NCI-H2081 treated with DMSO at 0.1 percent for 48 hours (cell line): ENCODE measurements around the gene VDAC1.
"Not testable (repeated sequence)": the region's sequence is repeated elsewhere in the genome, so short reads cannot be mapped to it uniquely, and the experiment has no call there.

Experiments used
- DNase-seq: peaks from one replicate; lab custom pipeline; 2025; lab: John Stamatoyannopoulos, UW

Gene VDAC1

GRCh38 chr5:133941456-133942196 lies 63.1 kb downstream of the VDAC1 start:
- DNase-seq = no peak

- no peak for DNase-seq
Measured at GRCh38 chr5:133939668-133940067, 65.1 kb downstream of the VDAC1 start.

DNA sequence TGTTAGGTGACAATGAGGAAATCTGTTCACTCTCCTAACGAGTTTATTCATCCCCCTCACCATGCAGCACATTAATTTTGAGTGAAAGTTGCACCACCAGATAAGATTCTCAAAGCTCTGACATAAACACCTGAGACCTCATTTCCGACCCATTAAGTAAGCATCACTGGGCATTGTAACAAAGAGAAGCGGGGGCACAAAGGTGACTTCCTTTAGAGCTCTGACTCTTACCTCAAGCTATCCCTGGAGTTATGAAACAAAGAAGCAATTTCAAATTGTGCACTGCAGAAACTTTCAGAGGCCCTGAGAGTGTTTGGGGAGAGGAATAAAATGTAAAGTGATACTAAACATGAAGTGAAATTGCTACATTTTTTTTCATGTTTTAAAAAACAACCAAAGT lies 65.8 kb downstream of the VDAC1 start:
- DNase-seq = no peak

- DNase-seq = no peak
Measured at GRCh38 chr5:133938039-133938821, 66.5 kb downstream of the VDAC1 start.

DNA sequence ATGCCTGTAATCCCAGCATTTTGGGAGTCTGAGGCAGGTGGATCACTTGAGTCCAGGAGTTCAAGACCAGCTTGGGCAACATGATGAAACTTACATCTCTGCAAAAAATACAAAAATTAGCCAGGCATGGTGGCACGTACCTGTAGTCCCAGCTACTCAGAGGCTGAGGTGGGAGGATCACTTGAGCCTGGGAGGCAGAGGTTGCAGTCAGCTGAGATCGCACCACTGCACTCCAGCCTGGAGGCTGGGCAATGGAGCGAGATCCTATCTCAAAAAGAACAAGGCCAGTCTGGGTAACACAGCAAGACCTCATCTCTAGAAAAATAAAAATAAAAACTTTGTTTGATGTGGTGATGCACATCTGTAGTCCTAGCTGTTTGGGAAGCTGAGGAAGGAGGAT lies 67.1 kb downstream of the VDAC1 start:
- not testable (repeated sequence) for DNase-seq

- no peak for DNase-seq
Measured at GRCh38 chr5:133936651-133937015, 68.1 kb downstream of the VDAC1 start.

GRCh38 chr5:133935991-133936650 lies 68.7 kb downstream of the VDAC1 start:
- not testable (repeated sequence) for DNase-seq

- no peak for DNase-seq
Measured at GRCh38 chr5:133935667-133935940, 69.2 kb downstream of the VDAC1 start.

GRCh38 chr5:133934822-133935666 lies 69.7 kb downstream of the VDAC1 start:
- DNase-seq = no peak

DNA sequence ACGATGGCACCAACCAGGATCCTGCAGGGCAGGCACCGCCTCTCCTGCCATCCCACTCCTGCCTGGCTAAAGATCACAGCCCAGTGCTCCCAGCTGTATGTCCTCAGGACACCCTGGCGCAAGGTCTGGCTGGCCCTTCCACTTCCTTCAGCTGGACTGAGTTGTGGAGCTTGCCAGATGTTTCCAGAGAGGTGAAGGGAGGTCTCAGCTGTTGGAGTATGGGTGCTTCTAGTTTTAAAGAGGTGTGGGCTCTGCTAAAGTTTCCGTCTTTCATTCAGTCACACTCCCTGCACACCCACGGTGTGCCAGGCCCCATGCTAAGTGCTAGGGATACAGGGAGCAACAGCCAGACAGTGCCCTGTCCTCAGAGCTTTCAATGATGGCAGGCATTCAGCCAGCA lies 70.5 kb downstream of the VDAC1 start:
- no peak for DNase-seq

DNA sequence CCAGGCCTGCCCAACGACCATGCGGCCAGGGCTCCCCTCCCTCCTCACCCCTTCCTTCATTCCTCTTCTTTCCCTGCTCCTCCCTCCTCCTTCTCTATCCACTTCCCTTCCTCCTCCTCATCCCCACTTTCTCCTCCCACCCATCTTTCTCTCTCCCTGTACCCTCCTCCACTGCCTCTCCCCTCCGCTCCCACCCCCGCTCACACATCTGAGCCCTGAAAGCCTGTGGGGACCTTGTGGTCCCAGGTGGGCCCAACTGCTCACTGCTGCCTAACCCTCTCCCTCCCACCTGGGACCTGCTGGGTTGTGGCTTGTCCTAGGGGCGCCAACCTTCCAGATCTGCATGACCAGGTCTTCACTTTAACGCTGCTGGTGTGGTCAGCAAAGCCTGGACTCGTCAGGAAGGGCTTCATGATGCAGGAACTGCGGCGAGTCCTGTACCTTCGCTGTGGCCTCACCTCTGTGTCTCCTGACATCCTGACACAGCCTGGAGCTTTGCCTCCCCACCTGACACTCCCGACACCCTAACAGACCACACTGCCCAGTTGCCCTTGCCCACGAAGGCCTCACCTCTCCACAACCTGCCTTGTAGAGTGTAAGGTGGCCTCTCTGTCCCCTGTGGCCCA lies 71.0 kb downstream of the VDAC1 start:
- DNase-seq = no peak

GRCh38 chr5:133933169-133933509 lies 71.6 kb downstream of the VDAC1 start:
- no peak for DNase-seq

- no peak for DNase-seq
Measured at GRCh38 chr5:133932441-133933168, 72.2 kb downstream of the VDAC1 start.

DNA sequence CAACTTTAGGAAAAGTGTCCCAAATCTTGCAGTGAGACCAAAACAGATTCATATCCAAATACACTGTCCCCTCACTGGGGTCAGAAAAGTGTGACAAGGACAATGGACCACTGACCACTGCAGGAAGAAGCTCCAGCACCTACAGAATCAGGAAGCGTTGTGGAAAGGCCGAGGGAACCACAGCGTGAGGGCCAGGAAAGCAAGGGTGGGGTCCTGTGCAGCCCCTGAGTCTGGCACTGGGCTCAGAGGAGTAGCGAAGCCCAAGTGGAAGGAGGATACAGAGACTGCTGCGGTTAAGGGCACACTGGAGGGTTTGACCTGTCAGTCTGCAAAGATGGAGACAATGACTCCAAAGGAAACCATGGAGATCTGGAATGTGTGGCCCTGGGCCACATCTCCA lies 73.2 kb downstream of the VDAC1 start:
- no peak for DNase-seq

GRCh38 chr5:133930813-133931090 lies 74.0 kb downstream of the VDAC1 start:
- no peak for DNase-seq

GRCh38 chr5:133930061-133930812 lies 74.5 kb downstream of the VDAC1 start:
- no peak for DNase-seq

GRCh38 chr5:133928587-133929393 lies 76.0 kb downstream of the VDAC1 start:
- DNase-seq = no peak

DNA sequence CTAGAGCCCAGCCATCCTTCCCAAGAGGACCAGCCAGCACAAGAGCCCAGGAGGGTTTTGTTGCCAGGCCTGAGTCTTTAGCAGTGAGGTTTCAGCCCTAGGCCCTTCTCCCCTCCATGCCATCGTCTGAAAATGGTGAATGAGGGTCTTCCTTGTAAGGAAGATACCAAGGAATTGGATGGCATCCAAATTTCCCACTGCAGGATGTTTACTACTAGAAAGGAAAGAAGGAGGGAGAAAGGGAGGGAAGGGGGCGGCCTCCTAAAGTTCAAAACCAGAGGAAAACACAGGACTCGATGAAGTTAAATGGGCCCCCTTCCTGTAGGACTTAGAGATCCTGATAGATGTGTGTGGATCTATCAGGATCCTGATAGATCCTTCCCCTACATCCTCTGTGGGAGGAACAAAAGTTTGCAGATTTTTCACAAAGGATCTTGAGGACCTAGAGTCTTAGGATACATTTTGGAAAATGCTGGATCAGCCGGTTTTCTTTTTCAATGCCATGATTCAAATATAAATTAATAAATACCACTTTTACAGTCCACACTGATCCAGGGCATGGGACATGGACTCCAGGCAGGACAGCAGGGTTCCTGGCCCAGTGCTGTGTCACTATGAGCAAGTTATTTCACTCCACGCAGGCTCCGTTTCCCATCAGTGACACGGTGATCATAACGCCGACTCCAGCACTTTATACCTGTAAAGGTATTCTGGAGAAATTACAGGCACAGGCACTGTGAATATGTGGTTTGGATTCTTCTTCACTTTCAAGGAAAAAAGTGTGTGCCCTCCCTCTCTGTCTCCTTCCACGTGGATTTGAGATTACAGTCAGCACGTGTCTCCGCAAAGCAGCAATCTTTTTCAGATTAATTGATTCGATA lies 77.2 kb downstream of the VDAC1 start:
- no peak for DNase-seq
